Stimulated activated CD4-positive, alpha-beta T cell treated with anti-CD3 and anti-CD28 coated beads, Interleukin-15, amount 100 ng/mL, for 48 hours (primary cell): ENCODE results near the gene GRP.

Source experiments
- DNase-seq, 2 donors: peaks; one replicate each; pipeline ENCODE4 v3.0.0-alpha.2; 2020; ENCODE audit warnings: low read depth in 2 of 2

Gene GRP

DNA sequence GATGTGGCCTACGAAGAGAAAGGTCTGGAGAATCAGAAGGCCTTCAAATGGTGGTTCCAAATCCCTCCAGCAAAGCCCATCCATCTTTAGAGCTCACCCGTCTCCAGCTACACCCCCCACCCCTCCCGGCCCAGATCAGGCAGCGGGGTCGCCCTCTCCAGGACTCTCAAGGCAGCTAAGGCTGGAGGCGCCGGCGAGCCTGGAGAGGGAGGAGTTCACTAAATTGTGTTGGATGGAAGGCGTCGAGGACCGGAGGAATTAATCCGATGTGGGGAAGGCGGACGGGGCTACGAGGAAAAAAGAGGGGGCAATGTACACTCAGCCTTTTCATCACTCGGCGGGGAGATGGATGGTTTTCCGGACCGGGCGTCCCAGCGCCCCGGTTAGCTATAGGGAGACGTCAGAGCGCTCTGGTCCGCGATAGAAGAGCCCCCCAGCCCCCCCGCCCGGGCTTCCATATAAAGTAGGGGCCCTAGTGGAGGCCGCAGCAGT lies at the start of gene GRP:
TSS of gene GRP (plus strand) at position 487 of the 492 bp plus-strand sequence. CDS start 108 bp downstream, outside the sequence.
- DNase-seq = no peak

GRCh38 chr18:59172664-59173249 lies 47.2 kb upstream of the GRP start:
- DNase-seq = no peak

DNA sequence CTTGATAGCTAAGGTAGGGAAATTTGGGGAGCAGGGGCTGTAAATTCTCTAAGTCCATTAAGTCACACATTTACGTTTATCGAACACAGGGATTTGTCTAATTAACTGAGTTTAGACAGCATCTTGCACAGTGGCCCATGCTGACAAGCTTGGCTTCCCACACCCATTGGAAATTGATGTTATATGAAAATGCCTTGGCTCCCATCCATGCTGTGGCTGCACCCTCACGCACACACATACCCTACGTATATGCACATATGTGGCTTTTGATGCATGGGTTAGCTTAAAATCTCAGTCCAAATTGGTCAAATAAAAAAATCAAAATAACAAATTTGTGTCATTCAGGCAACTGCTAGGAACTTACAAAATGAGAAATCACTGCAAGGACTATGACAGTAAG lies 42.5 kb upstream of the GRP start:
- DNase-seq = no peak

DNA sequence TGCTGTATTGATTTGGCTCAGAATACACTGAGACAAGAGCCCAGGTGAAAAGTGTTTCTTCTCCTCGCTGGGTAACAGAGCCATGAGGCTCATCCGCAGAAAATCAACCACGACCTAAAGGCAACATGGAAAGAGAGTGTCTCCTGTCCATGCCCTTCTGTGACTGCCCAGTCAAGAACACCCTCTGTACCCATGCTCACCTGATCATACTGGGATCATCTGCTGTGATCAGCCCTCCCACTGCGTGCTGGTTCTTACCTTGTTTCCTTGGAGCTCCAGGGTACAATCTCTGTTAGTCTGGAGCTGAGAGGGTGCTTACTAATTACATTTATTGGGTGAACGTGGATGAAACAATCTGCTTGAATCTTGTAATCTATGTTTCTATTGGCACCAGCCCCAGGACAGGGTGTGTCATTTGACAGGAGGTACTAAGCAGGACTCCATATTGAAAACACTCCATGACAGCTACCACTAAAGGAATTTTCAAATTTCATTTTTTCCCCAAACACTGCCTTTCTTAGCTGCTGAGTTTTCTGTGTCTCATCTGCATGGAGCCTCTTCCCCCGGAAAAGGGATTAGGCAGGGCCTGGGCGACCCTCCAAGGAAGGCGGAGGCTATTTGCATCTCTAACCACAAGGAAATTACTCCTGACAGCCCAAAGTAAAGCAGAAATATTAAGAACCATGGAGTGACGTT lies 39.7 kb upstream of the GRP start:
- DNase-seq = no peak

DNA sequence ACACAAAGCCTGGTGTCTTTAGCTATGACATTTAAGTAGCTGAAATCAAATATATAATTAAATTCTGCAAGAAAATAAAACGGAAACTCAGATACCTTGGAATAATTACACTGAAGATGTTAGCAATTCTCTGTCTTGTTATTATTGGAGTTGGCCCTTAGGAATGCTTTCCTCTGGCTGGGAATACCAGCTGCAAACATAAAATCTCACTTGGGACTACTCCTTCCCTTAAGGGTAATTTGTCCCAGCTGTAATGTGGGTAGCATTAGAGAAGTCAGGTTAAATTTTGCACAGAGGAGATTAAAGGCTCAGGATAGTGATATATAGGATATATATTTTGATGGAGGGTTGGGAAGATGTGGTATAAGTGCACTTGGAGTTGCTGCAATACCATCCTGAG lies 37.3 kb upstream of the GRP start:
- no peak for DNase-seq

- no peak for DNase-seq
Observed at GRCh38 chr18:59189008-59189407, 30.9 kb upstream of the GRP start.

DNA sequence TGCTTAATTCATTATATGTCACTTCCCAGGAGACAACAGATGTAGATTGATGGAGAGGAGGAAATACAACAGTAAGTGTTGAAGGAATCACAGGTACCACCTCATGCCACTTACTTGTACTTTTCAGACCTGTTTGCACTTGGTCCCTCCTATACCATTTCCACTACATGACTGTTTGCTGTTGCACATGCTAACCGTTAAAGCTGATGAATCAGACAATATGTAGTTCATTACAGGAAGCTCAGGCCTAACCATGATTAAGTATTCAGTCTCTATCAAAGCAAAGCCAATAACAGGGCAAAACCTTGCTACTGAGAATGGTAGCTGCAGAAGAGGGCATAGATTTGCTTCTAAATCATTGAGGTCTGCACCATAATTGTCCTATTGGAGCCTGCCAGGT lies 30.2 kb upstream of the GRP start:
- no peak for DNase-seq

DNA sequence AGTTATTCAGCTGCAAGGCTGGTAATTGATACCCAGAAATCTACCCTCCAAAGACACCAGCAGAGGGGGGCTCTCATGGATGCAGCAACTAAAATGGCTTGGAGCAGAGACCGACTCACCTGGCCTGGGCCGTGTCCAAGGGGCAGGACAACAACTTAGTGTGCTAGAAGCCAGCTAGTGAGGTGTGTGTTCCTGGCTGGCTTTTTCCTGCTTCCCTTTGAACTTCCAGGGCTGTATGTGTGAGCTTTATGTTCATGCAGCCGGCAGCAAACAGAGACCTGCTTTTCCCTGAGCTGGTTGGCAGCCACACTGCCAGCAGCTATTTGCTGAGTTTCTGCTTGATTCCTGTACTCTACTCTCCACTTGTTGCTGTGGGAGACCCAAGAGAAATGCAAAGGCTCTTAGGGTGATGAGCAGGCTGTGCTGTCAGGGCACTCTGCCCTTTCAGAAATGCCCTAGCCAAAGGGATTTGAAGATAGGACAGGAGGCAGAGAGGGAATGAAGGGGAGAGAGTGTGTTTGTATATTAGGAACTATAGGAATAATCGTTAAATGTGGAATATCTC lies 23.7 kb upstream of the GRP start:
- DNase-seq = no peak

GRCh38 chr18:59197636-59198035 lies 22.3 kb upstream of the GRP start:
- DNase-seq = no peak

DNA sequence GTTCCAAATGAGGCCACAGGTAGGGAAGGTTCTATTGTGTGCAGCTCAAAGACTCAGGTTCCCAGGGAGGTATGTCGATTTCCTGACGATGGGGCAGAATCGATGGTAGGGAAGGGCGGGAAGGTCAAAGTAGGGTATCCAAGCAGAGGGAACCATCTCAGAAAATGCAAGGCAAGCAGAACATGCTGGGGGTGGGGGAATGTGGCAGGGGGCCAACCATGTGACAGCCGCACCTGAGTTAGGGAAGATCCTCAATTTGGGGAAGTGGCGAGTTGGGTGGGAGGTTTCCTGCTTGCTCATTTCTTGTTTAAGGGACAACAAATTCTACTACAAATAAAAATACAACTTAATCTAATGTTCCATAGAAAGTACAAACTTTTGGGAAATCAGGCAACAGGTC lies 21.7 kb upstream of the GRP start:
- no peak for DNase-seq

- no peak for DNase-seq
Observed at GRCh38 chr18:59200787-59201186, 19.2 kb upstream of the GRP start.

- no peak for DNase-seq
Observed at GRCh38 chr18:59202258-59202820, 17.6 kb upstream of the GRP start.

GRCh38 chr18:59207506-59207905 lies 12.5 kb upstream of the GRP start:
- no peak for DNase-seq

- no peak for DNase-seq
Observed at GRCh38 chr18:59208602-59209125, 11.3 kb upstream of the GRP start.

GRCh38 chr18:59210299-59210698 lies 9.7 kb upstream of the GRP start:
- no peak for DNase-seq

DNA sequence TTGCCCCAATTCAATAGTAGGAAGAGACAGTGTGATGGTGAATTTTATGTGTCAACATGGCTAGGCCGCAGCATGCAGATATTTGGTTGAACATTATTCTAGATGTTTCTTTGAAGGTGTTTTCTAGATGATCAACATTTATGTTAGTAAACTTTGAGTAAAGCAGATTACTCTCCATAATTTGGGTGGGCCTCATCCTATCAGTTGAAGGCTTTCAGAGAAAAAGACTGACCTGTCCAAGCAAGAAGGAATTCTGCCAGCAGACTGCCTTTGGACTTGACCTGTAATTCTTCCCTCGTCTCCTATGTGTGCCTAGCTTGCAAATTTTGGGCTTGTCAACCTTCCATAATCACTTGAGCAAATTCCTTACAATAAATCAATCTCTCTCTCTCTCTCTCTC lies 8.3 kb upstream of the GRP start:
- no peak for DNase-seq

- DNase-seq = no peak
Observed at GRCh38 chr18:59218018-59218417, 1.9 kb upstream of the GRP start.

DNA sequence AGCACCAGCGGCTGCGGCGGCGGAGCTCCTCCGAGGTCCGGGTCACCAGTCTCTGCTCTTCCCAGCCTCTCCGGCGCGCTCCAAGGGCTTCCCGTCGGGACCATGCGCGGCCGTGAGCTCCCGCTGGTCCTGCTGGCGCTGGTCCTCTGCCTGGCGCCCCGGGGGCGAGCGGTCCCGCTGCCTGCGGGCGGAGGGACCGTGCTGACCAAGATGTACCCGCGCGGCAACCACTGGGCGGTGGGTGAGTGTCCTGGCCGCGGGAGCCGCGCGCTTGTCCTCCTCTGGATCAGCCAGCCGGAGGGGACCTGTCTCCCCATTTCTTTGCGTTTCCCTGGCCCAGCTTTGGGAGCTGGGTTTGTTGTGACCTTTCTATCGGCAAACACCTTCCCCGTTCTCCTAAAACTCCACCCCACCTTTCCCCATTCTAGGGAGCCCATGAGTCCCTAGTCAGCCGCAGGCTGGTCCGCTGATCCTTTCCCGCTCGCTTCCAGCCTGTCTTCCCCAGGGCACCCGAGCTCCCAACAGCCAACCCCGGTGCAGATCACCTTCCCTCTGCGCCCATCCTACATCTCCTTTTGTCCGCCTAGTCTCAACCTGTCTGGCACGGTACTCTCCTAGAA lies 316 bp downstream of the GRP start:
- no peak for DNase-seq

GRCh38 chr18:59220784-59221765 lies 1.1 kb downstream of the GRP start:
- DNase-seq = no peak

DNA sequence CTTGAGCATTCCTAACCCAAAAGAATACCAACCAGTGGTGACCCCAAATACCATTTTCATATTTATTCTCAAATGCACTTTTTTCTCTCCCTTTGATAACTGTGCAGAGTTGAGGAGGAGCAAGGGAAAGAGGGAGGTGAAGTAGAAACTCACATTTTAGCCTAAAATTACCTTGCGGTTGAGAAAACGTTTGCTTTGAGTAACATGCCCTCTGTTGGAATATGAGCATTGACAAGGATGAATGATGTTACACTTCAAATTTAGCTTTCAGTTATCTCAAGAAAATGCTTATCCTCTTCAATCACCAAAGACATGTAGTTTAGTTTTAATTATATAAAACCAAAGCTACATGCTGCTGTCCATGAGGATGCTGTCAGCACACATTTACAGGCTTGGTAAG lies 2.4 kb downstream of the GRP start:
- no peak for DNase-seq

DNA sequence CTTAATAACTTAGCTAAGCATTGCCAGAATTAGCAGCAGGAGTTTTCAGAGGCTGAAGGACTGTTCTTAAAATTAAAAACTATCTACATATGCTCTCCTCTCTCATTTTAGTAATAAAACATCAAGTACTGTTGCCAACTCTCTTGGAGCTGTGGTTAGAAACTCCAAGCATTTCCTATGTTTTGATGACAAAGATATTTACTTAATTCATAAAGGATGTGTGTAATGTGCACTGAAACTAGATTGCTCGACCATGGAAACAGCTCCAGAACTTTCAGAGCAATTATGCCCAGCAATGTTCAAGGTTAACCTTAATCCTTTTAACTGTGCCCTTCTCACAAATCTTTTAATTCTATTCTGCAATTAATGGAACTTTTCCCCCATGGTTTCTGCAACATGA lies 8.4 kb downstream of the GRP start:
- no peak for DNase-seq
